GM18499 (cell line): ENCODE measurements around the gene BCCIP.

Experiments used
- ATAC-seq: cut with Tn5 transposase; IDR thresholded peaks from one replicate; pipeline ENCODE4 v1.9.1; 2021; ENCODE audit warnings: moderate number of reproducible peaks; ENCODE audit not compliant: insufficient read depth, unreplicated experiment

BCCIP gene

DNA sequence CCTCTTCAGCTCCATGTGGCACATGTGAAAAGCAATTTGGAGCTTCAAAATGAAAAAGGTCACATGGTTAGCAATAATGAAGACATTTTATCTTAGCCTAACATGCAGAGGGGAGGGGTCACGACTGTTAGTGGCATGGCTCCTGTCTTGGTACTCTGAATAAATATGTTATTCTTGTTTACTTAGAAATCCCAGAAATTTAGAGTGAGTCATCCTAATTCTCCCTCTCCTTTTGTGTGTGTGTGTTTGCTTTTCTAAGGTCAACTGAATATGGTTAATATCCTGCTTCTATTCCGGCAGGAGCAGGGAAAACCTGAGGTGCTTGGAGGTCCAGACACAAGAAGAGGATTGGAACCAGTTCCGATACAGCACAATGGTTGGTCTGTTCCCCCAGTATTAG lies 17.6 kb downstream of the BCCIP start:
- no peak for ATAC-seq

DNA sequence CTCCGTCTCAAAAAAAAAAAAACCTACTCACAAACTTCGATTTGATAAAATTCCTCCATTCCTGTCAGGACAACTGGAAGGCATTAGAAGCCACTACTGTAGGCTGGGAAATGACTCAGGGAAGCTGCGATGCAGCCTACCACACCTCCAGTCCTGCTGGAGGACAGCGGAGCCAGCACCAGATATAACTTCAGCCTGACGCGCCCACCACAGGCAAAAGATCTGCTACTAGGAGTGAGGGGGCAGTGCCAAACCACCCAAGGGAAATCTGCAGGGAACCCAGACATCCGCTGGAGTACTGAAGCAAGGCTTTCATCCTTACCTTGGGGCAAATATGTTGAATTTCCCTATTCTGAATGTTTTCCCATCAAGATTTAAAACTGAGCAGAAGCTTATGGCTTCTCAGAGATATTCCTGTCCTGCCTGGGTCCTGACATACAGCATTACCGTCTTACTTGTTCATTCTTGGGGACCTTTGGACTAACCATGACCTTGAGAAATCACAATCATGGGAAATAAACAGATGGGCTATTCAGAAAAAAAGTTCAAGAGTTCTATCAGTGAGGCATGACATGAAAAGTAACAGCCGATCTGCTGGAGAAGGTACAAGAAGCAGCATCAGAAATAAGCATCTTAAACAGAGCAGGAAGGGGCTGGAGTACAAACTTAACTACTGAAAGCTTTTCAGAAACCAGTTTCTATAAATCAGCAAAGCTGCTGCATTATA lies 20.4 kb downstream of the BCCIP start:
- ATAC-seq, result no peak

DNA sequence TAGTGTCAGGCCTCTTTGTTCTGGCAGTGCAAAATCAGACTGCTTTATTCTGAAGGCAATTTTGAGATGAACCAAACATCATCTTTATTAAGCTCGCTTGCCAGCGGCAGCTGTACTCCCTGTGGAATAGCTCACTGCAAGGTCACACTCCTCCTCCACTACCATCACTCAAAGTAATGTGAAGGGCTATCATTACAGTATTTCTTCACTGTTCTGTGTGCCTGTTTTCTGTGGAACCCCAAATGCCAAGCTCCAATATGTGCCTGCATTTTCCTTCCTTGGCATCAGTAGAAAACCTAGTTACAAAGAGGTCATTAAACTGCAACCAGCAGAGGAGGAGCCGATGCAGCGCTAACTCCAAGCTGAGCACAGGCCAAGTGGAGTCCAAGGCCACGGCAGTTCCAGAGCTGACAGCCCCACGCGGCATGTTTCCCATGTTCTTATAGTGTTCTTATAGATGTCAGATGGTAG lies 21.4 kb downstream of the BCCIP start:
- ATAC-seq, result no peak

GRCh38 chr10:125845617-125846016 lies 22.3 kb downstream of the BCCIP start:
- ATAC-seq, result no peak

DNA sequence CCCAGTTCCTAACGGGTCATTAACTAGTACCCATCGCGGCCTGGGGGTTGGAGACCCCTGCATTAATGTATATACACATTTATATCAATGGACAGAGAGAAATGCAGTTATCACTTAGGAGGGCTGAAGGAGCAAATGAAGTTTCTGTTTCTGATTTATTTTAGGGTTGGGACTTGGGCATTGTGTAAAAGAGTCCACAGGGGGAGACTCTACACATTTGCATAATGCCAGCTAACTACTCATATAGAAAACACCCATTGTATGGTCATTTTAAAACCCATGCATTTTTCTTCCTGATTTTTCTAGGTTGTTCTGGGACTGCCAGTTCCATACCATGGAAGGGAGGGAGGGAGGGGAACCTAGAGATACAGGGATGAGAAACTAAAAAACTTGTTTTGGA lies 23.5 kb downstream of the BCCIP start:
- no peak for ATAC-seq

DNA sequence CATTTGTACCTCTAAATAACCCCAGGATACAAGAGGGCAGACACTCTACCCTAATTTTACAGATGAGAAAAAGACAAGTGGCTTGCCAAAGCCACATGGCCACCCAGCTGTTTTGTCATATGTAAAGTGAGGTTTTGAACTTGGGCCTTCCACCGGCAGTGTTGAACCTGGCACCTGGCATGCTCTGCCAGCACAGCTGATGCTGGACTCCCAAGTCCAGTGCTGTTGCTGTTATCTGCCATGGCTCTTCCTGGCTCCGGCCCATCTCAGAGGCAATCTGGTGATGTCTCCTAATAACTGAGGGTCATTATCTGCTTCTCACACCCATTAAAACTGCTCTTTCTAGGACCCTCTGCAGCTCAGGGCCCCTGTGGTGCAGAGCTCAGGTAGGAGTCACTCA lies 25.0 kb downstream of the BCCIP start:
- no peak for ATAC-seq

DNA sequence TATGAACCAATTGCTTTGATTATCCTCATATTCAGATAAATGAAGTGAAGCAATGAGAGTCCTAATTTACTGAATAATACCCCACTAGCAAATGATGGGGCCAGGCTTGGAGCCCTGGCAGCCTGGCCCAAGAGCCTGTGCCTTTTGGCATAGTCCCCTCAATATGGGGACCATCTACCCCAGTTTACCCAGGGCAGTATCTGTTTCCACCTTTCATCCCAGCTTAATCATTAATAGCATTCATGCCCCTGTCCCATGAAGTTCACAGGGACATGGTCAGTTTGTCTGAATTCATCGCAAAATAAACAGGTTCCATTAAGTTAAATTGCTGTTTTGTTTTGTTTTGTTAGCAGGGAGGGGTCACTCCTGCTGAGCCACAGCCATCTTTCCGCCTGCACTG lies 25.5 kb downstream of the BCCIP start:
- ATAC-seq, result no peak

DNA sequence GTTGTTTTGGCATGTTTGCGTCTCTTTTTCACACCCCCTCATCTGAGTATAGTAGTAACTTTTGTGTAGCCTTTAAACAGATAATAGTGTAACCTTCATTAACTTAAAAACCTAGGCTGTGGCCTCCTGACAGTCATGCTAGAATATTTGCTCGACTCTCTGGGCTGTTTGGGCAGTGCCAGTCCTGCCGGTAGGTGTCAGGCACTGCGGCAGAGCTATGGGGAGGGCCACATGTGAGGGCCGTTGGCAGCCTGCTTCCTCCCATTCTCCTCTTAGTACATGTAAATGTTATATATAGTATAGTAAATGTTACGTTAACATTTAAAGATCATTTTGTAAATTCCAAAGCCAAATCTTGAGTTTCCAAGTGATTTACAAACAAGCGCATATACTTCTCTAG lies 26.1 kb downstream of the BCCIP start:
- ATAC-seq, result no peak

DNA sequence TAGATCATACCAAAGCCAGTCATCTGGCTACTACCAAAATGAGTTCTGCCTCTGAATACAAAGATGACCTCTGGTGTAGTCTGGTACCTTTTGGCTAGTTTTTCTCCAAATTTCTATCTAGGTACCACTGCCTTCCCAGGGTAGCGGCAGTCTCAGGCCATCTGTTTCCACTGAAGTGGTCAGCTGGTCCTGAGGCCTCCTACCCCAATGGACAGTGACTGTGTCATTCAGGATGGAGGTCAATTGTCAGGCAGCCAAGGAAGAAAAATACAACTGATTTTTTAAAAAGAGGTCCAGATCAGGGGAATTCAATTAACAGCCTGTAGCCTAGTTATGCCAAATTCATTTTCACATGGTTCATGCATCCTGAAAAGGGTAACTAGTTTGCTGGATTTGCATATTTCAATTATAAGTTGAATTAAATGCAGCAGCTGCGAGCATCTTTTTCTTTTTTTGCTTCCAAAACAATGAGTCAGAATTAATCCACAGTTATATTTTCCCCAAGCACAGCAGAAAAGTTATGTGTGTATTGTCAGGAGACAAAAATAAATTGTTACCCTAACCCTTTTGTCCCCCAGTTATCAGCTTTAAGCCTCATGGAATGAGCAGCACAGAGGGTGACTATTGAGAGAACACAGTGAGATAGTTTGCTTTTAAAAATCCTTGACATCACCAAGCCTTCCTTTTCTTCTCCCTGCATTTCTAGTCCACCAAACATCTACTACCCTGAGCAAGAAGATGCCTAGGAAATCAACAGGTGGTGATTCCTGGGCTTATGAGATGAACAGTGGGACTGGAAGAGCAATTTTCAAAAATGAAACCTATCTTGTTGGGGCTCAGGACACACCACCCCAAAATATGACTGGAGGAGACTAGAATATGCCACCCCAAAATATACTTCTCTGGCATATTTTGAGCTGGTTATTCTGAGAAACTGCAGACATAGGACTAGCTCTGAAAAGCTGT lies 27.7 kb downstream of the BCCIP start:
- ATAC-seq, result no peak

- ATAC-seq, result no peak
These were observed 29.1 kb downstream of the BCCIP start for GRCh38 chr10:125852487-125852886.

- no peak for ATAC-seq
These were observed 33.9 kb downstream of the BCCIP start for GRCh38 chr10:125857185-125857760.

DNA sequence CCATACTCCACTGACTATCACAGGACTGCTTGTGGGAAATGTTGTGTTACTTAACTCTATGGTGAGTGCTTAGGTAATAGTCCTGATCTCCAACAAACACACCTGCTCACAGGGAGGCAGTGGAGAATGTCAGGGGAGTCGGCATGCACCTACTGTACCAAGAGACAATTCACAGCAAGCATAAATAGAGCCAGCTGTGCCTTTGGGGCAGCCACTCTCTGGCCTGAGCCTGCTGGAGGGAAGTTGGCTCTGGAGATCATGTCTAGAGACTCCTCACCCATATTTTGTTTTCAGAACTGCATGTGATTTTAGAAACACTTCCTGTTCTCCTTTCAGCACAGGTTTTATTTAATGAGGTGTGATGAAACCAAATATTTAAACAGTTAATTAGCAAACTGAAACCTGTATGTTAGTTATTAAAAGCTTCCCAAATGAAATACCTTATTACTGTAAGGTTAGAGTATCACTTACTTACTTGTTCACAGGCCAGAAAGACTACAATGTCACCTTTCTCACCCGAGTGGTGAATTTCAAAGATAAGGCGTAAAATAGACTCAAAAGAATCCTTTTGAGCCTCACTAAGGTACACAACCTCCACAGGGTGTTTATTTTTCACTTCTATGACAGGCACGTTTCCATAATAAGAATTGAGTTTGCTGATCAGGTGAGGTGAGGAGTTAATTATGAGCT lies 35.9 kb downstream of the BCCIP start:
- ATAC-seq, result no peak

DNA sequence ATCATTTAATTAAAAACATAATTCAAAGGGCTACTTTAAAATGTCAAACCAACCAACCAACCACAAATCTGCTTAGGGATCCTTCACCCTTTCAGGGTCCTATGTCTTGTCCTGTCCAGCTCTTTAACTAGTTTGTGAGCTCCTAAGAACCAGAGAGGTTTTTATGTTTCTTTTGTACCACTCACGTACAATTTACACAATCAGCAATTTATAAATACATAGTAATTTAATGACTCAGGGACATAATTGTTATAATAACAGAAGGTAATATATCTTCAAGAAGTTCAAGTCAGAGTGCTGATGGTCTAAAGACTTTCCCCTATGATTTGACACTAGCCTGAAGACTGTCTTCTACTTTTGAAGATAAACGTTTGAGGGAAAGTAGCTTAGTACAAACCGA lies 41.8 kb downstream of the BCCIP start:
- no peak for ATAC-seq

DNA sequence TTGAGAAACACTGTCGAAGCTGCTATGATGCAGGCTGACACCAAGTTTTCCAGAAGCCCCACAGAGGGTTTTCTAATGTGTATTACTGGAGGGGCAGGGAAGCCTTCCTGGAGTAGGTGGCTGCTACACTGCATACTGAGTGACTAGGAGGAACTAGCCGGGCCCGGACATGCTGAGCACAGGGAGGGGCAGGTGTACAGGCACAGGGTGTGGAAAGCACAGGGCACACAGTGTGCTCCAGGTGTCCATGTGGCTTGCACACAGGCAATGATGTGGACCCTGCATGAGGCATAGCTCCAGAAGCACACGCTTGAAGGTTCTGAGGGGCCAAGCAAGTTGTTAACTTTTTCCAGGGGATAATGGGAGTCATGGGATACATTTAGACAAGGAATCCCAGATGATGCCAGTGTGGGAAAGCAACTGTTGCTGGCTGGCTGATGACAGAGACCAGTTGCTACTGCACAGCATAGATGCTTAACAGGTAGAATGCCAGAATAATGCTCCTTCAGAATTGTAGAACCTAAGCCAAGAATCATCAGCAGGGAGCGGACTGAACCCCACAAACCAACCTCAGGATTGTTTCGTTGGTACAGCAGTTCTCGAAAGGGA lies 43.2 kb downstream of the BCCIP start:
- ATAC-seq, result no peak

DNA sequence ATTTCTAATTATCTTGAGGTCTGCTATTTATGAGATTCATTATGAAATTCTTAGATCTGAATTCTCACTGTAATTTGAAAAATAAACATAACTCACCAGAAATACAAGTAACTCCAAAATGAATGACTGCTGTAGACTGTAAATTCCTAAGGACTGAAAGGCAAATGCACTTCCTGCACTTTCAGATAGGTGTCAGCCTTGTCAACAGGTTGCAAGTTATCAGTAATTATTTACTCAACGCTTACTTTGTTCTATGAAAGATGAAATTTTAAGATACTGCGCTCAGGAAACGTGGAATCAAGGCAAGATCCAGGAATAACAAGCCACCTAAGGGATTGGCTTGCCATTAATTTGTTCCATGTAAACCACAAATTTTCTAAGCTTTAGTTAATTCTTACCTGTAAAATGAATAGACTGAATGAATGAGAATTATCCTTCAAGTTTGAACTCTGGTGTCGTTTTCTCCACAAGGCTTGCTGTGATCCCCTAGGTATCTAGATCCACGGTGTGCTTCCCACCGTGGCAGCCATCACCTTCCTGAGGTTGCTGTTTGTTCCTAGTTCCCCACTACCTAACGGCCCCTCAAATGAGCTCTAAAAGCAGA lies 45.1 kb downstream of the BCCIP start:
- no peak for ATAC-seq

- no peak for ATAC-seq
These were observed 48.0 kb downstream of the BCCIP start for GRCh38 chr10:125871338-125871737.

GRCh38 chr10:125878957-125879835 lies 55.9 kb downstream of the BCCIP start:
- ATAC-seq, result no peak

DNA sequence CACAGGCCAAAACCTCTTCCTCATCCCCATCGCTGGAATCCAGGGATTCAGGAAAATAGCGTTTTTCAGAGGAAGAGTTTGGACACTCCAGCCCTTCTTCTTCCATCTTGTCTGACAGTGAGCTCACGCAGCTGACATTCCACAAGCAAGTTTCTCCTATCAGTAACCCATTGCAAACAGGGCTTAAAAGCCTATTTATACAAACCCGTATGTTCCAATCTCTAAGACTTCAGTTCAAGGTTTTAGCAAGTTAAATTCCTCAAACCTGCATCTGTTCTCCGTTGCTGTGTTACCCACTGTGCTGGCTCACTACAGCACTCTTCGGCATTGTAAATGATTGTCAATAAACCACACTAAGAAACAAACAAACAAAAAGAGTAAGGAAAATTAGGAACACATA lies 57.4 kb downstream of the BCCIP start:
- no peak for ATAC-seq

DNA sequence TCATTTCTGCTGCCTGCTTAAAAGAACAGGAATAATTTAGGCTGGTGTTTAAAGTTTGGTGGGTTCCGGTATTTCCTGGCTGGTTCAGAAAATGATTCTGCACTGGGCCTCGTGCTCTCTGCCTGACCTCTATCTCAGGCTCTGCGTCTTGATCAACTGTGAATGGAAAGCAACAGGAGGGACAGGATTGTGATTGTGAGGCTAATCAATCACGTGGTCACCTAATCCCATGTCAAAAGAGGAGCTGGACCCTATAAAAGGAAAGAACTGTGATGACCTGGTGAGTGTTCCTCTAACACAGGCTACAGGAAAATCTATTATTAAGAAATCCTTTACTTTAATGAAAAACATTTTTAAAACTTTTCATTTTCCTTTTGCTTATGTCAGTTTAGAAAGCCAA lies 57.8 kb downstream of the BCCIP start, which contains the start of gene DHX32:
DHX32 (minus strand) TSS at position 101 of the 400 bp plus-strand sequence. CDS start 468 bp downstream, outside the sequence.
- no peak for ATAC-seq
